A549 (cell line): ENCODE results near the gene IL21R. TPM values are rescaled to one million over a fixed set of nuclear protein-coding genes. Genes with fewer than 3 reads are reported as not detected.

Experiments
- ATAC-seq, 2 experiments: fragments of 200-7000 bp in 1 of 2; fragments of >200 bp in 1 of 2; cut with Nextera tagmentation in 1 of 2; cut with Tn5 transposase in 1 of 2; 3 replicates each; pipeline versions ENCODE4 v1.8.0 to v1.9.1; 2018 to 2020; ENCODE audit warnings: mild to moderate bottlenecking in 1 of 2, moderate library complexity in 1 of 2
- CTCF ChIA-PET: fragments of 300-600 bp; sonication (Branson Sonifier 250); formaldehyde crosslinking; extraction: SDS; loops from one replicate; lab custom pipeline; 2021; ENCODE audit warnings: antibody characterized with exemption, inconsistent platforms; lab: Yijun Ruan, JAX
- POLR2A ChIA-PET: fragments of 350-600 bp; formaldehyde crosslinking; extraction: SDS; loops from one replicate; lab custom pipeline; 2021; ENCODE audit warnings: antibody characterized with exemption, inconsistent platforms; lab: Yijun Ruan, JAX
- DNase-seq, 2 experiments: peaks; one replicate each; pipeline versions ENCODE4 v3.0.0 to v3.0.0-alpha.2; 2011 to 2016; ENCODE audit warnings: low read depth in 1 of 2, low spot score in 1 of 2
- FAIRE-seq: peaks from 2 replicates; lab custom pipeline; 2011; peaks lifted over from hg19 to GRCh38; lab: Jason Lieb, UNC
- H3K27ac ChIP-seq, 2 experiments: fragments of >200 bp; sonication (Bioruptor Twin); formaldehyde crosslinking; 3 replicates each; pipeline ENCODE4 v1.5.1; 2016 to 2017
- H3K4me1 ChIP-seq: fragments of >200 bp; sonication (Bioruptor Twin); formaldehyde crosslinking; 3 replicates; pipeline ENCODE4 v1.6.1; 2016
- H3K4me2 ChIP-seq: fragments of >200 bp; sonication (Bioruptor Twin); formaldehyde crosslinking; 3 replicates; pipeline ENCODE4 v1.6.1; 2016
- H3K4me3 ChIP-seq: fragments of >200 bp; sonication (Bioruptor Twin); formaldehyde crosslinking; 3 replicates; pipeline ENCODE4 v1.5.1; 2016
- H3K9me3 ChIP-seq: fragments of >200 bp; sonication (Bioruptor Twin); formaldehyde crosslinking; 3 replicates; pipeline ENCODE4 v1.6.1; 2016
- ATOH8 ChIP-seq: fragments of 250-450 bp; sonication (Bioruptor Pico); IDR thresholded peaks from 2 replicates; pipeline ENCODE4 v1.5.0; 2020; ENCODE audit warnings: low read depth, mild to moderate bottlenecking, moderate library complexity
- BHLHE40 ChIP-seq: IDR thresholded peaks from 2 replicates; pipeline ENCODE4 v1.6.1; 2012; ENCODE audit warnings: low read depth, low read length, inconsistent platforms
- CBX2 ChIP-seq: fragments of 200-600 bp; sonication (generic); IDR thresholded peaks from 2 replicates; pipeline ENCODE4 v1.6.1; 2016; ENCODE audit warnings: low read depth, mild to moderate bottlenecking, borderline replicate concordance
- CBX8 ChIP-seq: fragments of 200-600 bp; sonication (generic); IDR thresholded peaks from 2 replicates; pipeline ENCODE4 v1.6.1; 2016
- CEBPB ChIP-seq, 2 experiments: fragments of >200 bp in 1 of 2; sonication (Bioruptor Twin) in 1 of 2; formaldehyde crosslinking in 1 of 2; IDR thresholded peaks; 2 replicates each; pipeline ENCODE4 v1.6.1; 2012 to 2016
- ESRRA ChIP-seq: fragments of 150-350 bp; IDR thresholded peaks from 2 replicates; pipeline ENCODE4 v1.6.1; 2014; ENCODE audit warnings: mild to moderate bottlenecking, low read length, borderline replicate concordance
- FOSL2 ChIP-seq, 2 experiments: fragments of 450-650 bp in 1 of 2; fragments of >200 bp in 1 of 2; sonication (Bioruptor Twin) in 1 of 2; formaldehyde crosslinking; IDR thresholded peaks; 2 replicates each; pipeline versions ENCODE4 v1.5.0 to v1.6.1; 2016 to 2020; ENCODE audit warnings: mild to moderate bottlenecking in 1 of 2, moderate library complexity in 1 of 2
- FOXS1 ChIP-seq: fragments of 250-450 bp; sonication (Bioruptor Pico); IDR thresholded peaks from 2 replicates; pipeline ENCODE4 v1.5.0; 2020; ENCODE audit warnings: mild to moderate bottlenecking, moderate library complexity
- GATA3 ChIP-seq: IDR thresholded peaks from 2 replicates; pipeline ENCODE4 v1.6.1; 2012; ENCODE audit warnings: borderline replicate concordance
- HEYL ChIP-seq: fragments of 250-450 bp; sonication (Bioruptor Pico); IDR thresholded peaks from 2 replicates; pipeline ENCODE4 v1.8.0; 2021; ENCODE audit warnings: mild to moderate bottlenecking, moderate library complexity
- JUN ChIP-seq, 2 experiments: fragments of >200 bp; sonication (Bioruptor Twin); formaldehyde crosslinking; IDR thresholded peaks; 2 replicates in 1 of 2; 3 replicates in 1 of 2; pipeline ENCODE4 v1.6.1; 2016 to 2017
- JUNB ChIP-seq: fragments of >200 bp; sonication (Bioruptor Twin); formaldehyde crosslinking; IDR thresholded peaks from 2 replicates; pipeline ENCODE4 v1.6.1; 2016
- KDM1A ChIP-seq: fragments of 200-600 bp; sonication (generic); IDR thresholded peaks from 2 replicates; pipeline ENCODE4 v1.6.1; 2016; ENCODE audit warnings: low read depth, mild to moderate bottlenecking
- MAX ChIP-seq: IDR thresholded peaks from 2 replicates; pipeline ENCODE4 v1.6.1; 2012
- POLR2A ChIP-seq: IDR thresholded peaks from 2 replicates; pipeline ENCODE4 v1.6.1; 2012; ENCODE audit warnings: mild to moderate bottlenecking, low read length
- POLR2AphosphoS2 ChIP-seq: conservative IDR thresholded peaks from 2 replicates; pipeline ENCODE4 v1.6.1; 2012; ENCODE audit warnings: low read length, improper control_type of control experiment, inconsistent platforms
- RARB ChIP-seq: fragments of 250-450 bp; sonication (Bioruptor Pico); IDR thresholded peaks from 2 replicates; pipeline ENCODE4 v1.8.0; 2021; ENCODE audit warnings: mild to moderate bottlenecking, moderate library complexity
- SREBF2 ChIP-seq: fragments of 450-650 bp; IDR thresholded peaks from 2 replicates; pipeline ENCODE4 v1.6.1; 2014; ENCODE audit warnings: mild to moderate bottlenecking, moderate library complexity
- TP53 ChIP-seq: fragments of 250-450 bp; sonication (Bioruptor Pico); IDR thresholded peaks from 2 replicates; pipeline ENCODE4 v1.5.0; 2021; ENCODE audit warnings: mild to moderate bottlenecking, moderate library complexity
- ZFP36 ChIP-seq: fragments of 450-650 bp; IDR thresholded peaks from 2 replicates; pipeline ENCODE4 v1.6.1; 2014; ENCODE audit warnings: borderline replicate concordance; ENCODE audit not compliant: partially characterized antibody
- ZSCAN20 ChIP-seq: fragments of 250-450 bp; sonication (Bioruptor Pico); IDR thresholded peaks from 2 replicates; pipeline ENCODE4 v1.8.0; 2022; ENCODE audit warnings: mild to moderate bottlenecking, moderate library complexity
- WGBS: methylation state at CpG from one replicate; pipeline ENCODE4 v1.1.6; 2017; ENCODE audit errors: missing lambda C conversion rate; 5-methylcytosine and 5-hydroxymethylcytosine counted together
- polyA plus RNA-seq, 4 experiments: library from polyadenylated mRNA; depleted of rRNA in 3 of 4; stranded (reverse); fragments of >200 nt; fragmentation: RNase III in 1 of 4; extraction: RNeasy Plus Mini Kit Qiagen cat#74134 plus additional on column Dnase treatment in 1 of 4; gene quantifications; 2 replicates in 3 of 4; 3 replicates in 1 of 4; pipeline ENCODE4 v1.2.3, GENCODE V29; 2011 to 2017
- TF ChIP-seq, protein P1 (sequence below): fragments of 150-350 bp; IDR thresholded peaks from 2 replicates; pipeline ENCODE4 v1.6.1; 2014; ENCODE audit warnings: low read depth, mild to moderate bottlenecking, low read length

Gene IL21R
- polyA plus RNA-seq, 2 of the 4 experiments (the other 2 are of a cell fraction), result 0.04 to 0.09 TPM

- TF ChIP-seq, protein P1, sequence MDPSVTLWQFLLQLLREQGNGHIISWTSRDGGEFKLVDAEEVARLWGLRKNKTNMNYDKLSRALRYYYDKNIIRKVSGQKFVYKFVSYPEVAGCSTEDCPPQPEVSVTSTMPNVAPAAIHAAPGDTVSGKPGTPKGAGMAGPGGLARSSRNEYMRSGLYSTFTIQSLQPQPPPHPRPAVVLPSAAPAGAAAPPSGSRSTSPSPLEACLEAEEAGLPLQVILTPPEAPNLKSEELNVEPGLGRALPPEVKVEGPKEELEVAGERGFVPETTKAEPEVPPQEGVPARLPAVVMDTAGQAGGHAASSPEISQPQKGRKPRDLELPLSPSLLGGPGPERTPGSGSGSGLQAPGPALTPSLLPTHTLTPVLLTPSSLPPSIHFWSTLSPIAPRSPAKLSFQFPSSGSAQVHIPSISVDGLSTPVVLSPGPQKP, result no peak
- TF ChIP-seq HEYL (CRISPR knock-in tag) (no peak), TP53 (no peak), POLR2A (no peak), POLR2AphosphoS2 (no peak), ZSCAN20 (CRISPR knock-in tag) (no peak), CBX8 (no peak), BHLHE40 (no peak), ATOH8 (CRISPR knock-in tag) (no peak), KDM1A (no peak), CBX2 (no peak), RARB (CRISPR knock-in tag) (no peak)
Measured at GRCh38 chr16:27364493-27365141, 37.4 kb upstream of the IL21R start (continued).

GRCh38 chr16:27365142-27366089 lies 36.6 kb upstream of the IL21R start:
- FAIRE-seq (no peak), DNase-seq (peak in 1 of 2 experiments; percentile 78), ATAC-seq (peak; percentile 12 to 54; a peak in 3 of 6 replicates)
- peaks cover 40% of the 10 kb centered on the region for H3K4me1 ChIP-seq
- no peak overlapping the region for H3K4me3 ChIP-seq
- CTCF ChIA-PET, result interaction anchor here (0.8 to 7.5 kb wide), 10 partner anchors 10 to 211 kb away, joined by 3 to 291 read pairs (median 6); no protein-coding TSS in a partner anchor
- H3K4me2 ChIP-seq, result peak overlapping the region; percentile 69
- peak overlapping the region; percentile 68 to 83 for H3K27ac ChIP-seq
- H3K9me3 ChIP-seq, result 0 out of 3 replicates have a peak, but pooled peaks cover 3% of the 10 kb centered on the region
- 26% methylated on average over 7 of the region's 7 CpGs for WGBS
- POLR2A ChIA-PET, result interaction anchor here (0.7 to 1.4 kb wide), 2 partner anchors 97 to 162 kb away, joined by 3 to 4 read pairs; partner anchors contain the start of gene KDM8
- TF ChIP-seq FOSL2 (IDR thresholded peaks at IDR 0.05), result peak; percentile 40; the same call in 1 of the 2 replicates
- TF ChIP-seq FOSL2 (CRISPR knock-in tag; IDR thresholded peaks at IDR 0.05), result peak; percentile 55
- 0 out of 2 replicates have a peak, but pooled peaks have one; percentile 64 for TF ChIP-seq ESRRA
- TF ChIP-seq GATA3, result peak; percentile 57; the same call in 1 of the 2 replicates
- no peak for TF ChIP-seq SREBF2
- 0 out of 2 replicates have a peak, but pooled peaks have one; percentile 40 for TF ChIP-seq FOXS1 (CRISPR knock-in tag)
- peak in 1 of 2 experiments; percentile 29; a peak in 1 of 4 replicates for TF ChIP-seq CEBPB (IDR thresholded peaks at IDR 0.05)
- TF ChIP-seq JUN (IDR thresholded peaks at IDR 0.05), result peak in 1 of 2 experiments; percentile 18; a peak in 1 of 5 replicates
- no peak for TF ChIP-seq ZFP36
- TF ChIP-seq BHLHE40, result no peak
- peak; percentile 46; the same call in 1 of the 2 replicates for TF ChIP-seq MAX
- 0 out of 2 replicates have a peak, but pooled peaks have one; percentile 58 for TF ChIP-seq ATOH8 (CRISPR knock-in tag)
- peak; percentile 53 for TF ChIP-seq JUNB
